ENCODE data around the gene CST1.
"Not testable (repeated sequence)": the region's sequence is repeated elsewhere in the genome, so short reads cannot be mapped to it uniquely, and the experiment has no call there.

Gene CST1

DNA sequence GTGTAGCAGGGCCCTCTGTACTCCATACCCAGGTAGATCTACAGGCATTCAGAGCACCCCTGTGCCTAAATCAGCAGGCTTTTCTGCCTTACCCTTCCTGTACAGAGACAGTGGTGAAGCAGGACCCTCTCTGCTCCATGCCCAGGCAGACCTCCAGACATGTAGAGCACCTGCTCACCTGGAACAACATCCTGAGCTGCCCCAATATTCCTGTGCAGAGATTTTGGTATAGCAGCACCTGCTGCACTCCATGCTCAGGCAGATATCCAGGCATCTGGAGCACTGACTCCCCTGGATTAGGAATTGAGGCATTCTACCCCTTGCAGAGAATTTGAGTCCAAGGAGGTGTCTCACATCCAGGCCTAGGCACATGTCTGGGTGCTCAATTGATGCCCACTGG is 12.6 kb upstream of the CST1 start:
- H3K27me3 ChIP-seq: no peaks in the 10 kb centered on the region
- H3K4me3 ChIP-seq (ENCODE audit: low read depth in 1 of 2, low read length in 1 of 2): no peak overlapping the region
- H3K36me3 ChIP-seq: no peaks in the 10 kb centered on the region
- H3K4me1 ChIP-seq (ENCODE audit: control insufficient read depth in 1 of 2, insufficient read depth in 1 of 2, low read depth in 1 of 2, low read length in 1 of 2): no peaks in the 10 kb centered on the region
- H3K27ac ChIP-seq: no peak overlapping the region
- H3K9me3 ChIP-seq: no peaks in the 10 kb centered on the region
- TF ChIP-seq, protein P1, sequence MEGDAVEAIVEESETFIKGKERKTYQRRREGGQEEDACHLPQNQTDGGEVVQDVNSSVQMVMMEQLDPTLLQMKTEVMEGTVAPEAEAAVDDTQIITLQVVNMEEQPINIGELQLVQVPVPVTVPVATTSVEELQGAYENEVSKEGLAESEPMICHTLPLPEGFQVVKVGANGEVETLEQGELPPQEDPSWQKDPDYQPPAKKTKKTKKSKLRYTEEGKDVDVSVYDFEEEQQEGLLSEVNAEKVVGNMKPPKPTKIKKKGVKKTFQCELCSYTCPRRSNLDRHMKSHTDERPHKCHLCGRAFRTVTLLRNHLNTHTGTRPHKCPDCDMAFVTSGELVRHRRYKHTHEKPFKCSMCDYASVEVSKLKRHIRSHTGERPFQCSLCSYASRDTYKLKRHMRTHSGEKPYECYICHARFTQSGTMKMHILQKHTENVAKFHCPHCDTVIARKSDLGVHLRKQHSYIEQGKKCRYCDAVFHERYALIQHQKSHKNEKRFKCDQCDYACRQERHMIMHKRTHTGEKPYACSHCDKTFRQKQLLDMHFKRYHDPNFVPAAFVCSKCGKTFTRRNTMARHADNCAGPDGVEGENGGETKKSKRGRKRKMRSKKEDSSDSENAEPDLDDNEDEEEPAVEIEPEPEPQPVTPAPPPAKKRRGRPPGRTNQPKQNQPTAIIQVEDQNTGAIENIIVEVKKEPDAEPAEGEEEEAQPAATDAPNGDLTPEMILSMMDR (IDR thresholded peaks at IDR 0.05): no peak

DNA sequence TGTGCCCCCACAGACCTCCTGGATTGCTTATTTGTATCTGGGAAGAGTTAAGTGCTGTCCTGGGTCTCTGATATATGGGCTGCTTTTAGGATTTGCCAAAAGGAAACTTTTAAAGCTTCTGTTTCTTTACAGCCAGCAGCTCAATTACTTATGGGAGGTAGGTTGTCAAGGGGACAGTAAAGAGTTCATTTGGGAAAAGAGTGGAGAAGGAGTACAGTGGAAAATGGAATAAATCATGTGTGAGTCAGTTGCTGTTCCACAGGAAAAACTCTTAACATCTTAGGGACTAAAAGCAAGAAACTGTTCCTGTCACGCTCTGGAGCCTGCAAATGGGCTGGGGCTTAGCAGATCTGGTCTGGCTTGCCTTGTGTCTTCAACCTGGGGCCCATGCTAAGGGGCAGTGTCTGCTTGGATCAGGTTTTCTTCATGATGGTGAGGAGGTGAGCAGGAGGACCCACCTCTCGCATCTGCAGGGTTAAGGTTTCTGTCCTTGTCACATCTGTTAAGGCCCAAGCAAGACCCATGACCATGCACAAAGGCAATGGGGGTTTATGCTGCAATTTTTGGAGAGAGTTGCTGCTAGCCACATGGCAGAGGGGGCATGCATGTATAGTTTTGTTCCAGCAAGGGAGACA is 8.7 kb upstream of the CST1 start:
- Histone ChIP-seq H3K4me3 (ENCODE audit: low read depth in 1 of 2, low read length in 1 of 2) (no peak overlapping the region), H3K27me3 (no peaks in the 10 kb centered on the region), H3K36me3 (no peaks in the 10 kb centered on the region), H3K9me3 (no peaks in the 10 kb centered on the region), H3K27ac (no peak overlapping the region), H3K4me1 (ENCODE audit: control insufficient read depth in 1 of 2, insufficient read depth in 1 of 2, low read depth in 1 of 2, low read length in 1 of 2) (no peaks in the 10 kb centered on the region)
- TF ChIP-seq, protein P1 (IDR thresholded peaks at IDR 0.05): no peak

DNA sequence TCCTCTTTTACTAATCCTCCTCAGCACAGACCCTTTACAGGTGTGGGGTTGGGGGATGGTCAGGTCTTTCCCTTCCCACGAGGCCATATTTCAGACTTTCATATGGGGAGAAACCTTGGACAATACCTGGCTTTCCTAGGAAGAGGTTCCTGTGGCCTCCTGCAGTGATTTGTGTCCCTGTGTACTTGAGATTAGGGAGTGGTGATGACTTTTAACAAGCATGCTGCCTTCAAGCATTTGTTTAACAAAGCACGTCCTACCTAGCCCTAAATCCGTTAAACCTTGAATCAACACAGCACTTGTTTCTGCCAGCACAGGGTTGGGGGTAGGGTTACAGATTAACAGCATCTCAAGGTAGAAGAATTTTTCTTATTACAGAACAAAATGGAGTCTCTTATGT is 6.1 kb upstream of the CST1 start:
- not testable (repeated sequence) for H3K4me3 ChIP-seq (ENCODE audit: low read depth in 1 of 2, low read length in 1 of 2); H3K36me3 ChIP-seq; H3K9me3 ChIP-seq; H3K27ac ChIP-seq; H3K4me1 ChIP-seq (ENCODE audit: control insufficient read depth in 1 of 2, insufficient read depth in 1 of 2, low read depth in 1 of 2, low read length in 1 of 2); H3K27me3 ChIP-seq

DNA sequence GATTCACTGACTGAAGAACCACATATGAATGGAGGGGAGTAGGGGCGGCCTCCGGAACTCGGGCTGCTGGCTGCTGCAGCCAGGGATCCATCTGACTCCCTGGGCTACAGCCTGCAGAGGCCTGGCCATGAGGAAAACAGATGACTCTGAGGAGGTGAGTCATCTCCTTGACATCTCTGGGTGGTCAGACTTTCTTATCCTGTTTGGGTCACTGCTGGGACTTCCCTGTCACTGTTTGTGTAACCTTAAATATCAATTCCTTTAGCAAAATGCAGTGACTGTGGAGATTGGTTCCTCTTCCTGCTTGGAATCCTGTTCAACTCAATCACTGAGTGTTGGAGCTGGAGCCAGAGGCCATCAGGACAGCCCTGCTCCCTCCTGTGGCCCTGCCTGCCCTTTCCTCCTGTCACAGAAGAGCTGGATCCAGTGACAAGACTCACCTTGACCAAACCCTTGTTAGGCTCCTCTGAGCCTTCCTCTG is 4.4 kb upstream of the CST1 start:
- not testable (repeated sequence) for H3K4me3 ChIP-seq (ENCODE audit: low read depth in 1 of 2, low read length in 1 of 2); H3K36me3 ChIP-seq; H3K4me1 ChIP-seq (ENCODE audit: control insufficient read depth in 1 of 2, insufficient read depth in 1 of 2, low read depth in 1 of 2, low read length in 1 of 2); H3K27me3 ChIP-seq; H3K27ac ChIP-seq; H3K9me3 ChIP-seq

DNA sequence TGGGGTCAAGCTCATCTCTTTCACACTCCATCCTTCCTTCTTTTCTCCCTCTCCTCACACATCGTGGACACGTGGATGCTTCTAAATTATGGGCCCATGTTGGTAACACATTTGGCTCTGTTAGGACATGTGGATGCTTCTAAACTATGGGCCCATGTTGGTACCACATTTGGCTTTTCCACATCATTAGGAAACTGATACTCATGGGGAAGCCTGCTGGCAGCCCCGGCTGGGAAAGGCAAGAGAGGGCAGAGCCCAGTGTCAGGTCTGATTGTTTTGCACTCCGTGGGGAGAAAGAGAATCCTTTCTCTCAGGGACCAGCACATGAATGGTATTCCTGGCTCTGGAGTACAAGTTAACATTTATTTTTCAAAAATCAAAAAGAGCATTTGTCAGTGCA is 4.0 kb upstream of the CST1 start:
- Histone ChIP-seq H3K4me3 (ENCODE audit: low read depth in 1 of 2, low read length in 1 of 2) (no peak overlapping the region), H3K9me3 (no peaks in the 10 kb centered on the region), H3K36me3 (no peaks in the 10 kb centered on the region), H3K4me1 (ENCODE audit: control insufficient read depth in 1 of 2, insufficient read depth in 1 of 2, low read depth in 1 of 2, low read length in 1 of 2) (no peaks in the 10 kb centered on the region), H3K27ac (no peak overlapping the region), H3K27me3 (no peaks in the 10 kb centered on the region)
- TF ChIP-seq, protein P1 (IDR thresholded peaks at IDR 0.05): no peak

DNA sequence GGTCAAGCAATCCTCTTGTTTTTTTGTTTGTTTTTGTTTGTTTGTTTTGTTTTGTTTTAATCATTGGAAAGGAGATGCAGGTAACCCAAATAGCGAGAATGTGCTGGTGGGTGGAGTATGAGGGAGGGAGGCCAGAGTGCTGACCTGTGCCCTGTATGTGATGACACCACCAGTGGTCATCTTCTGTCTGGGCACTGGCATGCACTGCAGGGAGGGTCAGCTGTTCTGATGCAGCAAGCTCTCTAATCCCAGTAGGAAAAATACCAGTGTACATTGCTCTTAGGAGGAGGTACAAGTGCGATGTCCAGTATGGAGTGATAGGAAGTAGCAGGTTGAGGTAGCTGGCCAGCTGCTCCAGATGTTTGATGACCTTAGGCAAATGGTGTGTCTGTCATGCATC is 2.9 kb upstream of the CST1 start:
- no peak overlapping the region for H3K4me3 ChIP-seq (ENCODE audit: low read depth in 1 of 2, low read length in 1 of 2)
- no peaks in the 10 kb centered on the region for H3K4me1 ChIP-seq (ENCODE audit: control insufficient read depth in 1 of 2, insufficient read depth in 1 of 2, low read depth in 1 of 2, low read length in 1 of 2)
- H3K27ac ChIP-seq: no peak overlapping the region
- H3K27me3 ChIP-seq: no peaks in the 10 kb centered on the region
- TF ChIP-seq, protein P1 (IDR thresholded peaks at IDR 0.05): no peak
- no peaks in the 10 kb centered on the region for H3K36me3 ChIP-seq
- H3K9me3 ChIP-seq: no peaks in the 10 kb centered on the region

DNA sequence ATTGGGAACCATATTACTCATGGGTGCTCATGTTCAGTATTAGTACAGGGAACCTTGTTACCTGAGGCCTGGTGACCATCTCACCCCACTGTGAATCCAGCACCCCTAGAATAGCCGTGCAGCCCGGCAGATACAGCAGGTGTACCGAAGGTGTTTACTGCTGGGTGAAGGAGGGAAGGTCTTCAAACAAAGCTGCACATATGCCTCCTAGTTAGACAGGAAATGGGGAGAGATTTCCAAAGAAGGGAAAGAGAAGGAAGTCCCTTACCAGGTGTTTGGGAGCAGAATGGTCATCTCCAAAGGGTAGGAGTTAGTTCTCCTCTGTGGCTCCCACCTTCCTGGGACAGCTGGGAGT is 2.4 kb upstream of the CST1 start:
- Histone ChIP-seq H3K4me3 (ENCODE audit: low read depth in 1 of 2, low read length in 1 of 2) (no peak overlapping the region), H3K36me3 (no peaks in the 10 kb centered on the region), H3K9me3 (no peaks in the 10 kb centered on the region), H3K27ac (no peak overlapping the region), H3K27me3 (no peaks in the 10 kb centered on the region), H3K4me1 (ENCODE audit: control insufficient read depth in 1 of 2, insufficient read depth in 1 of 2, low read depth in 1 of 2, low read length in 1 of 2) (no peaks in the 10 kb centered on the region)
- TF ChIP-seq, protein P1 (IDR thresholded peaks at IDR 0.05): no peak

Data from neutrophil (primary cell).